OCI-LY1 (cell line): ENCODE data around the gene UGT1A9.

Source experiments
- CTCF ChIP-seq: fragments of 200-600 bp; sonication (generic), shearing (Covaris generic); IDR thresholded peaks from 2 replicates; pipeline ENCODE4 v1.5.1; 2017; ENCODE audit warnings: mild to moderate bottlenecking, antibody characterized with exemption, low read length, moderate library complexity, mixed read lengths
- EZH2 ChIP-seq: fragments of 200-600 bp; sonication (generic), shearing (Covaris generic); IDR thresholded peaks from 2 replicates; pipeline ENCODE4 v1.8.0; 2017; ENCODE audit warnings: borderline replicate concordance, mixed run types, mild to moderate bottlenecking, antibody characterized with exemption, low read length, moderate library complexity, mixed read lengths

GRCh38 chr2:233764264-233764663 is 92.6 kb downstream of the UGT1A9 start:
- TF ChIP-seq CTCF (no peak), EZH2 (no peak)
